BJ (cell line): ENCODE measurements around the gene GNPNAT1. TPM values are rescaled to one million over a fixed set of nuclear protein-coding genes. Genes with fewer than 3 reads are reported as not detected.

ENCODE experiments used
- CTCF ChIA-PET: fragments of 350-600 bp; formaldehyde crosslinking; extraction: SDS; loops from one replicate; lab custom pipeline; 2021; ENCODE audit warnings: antibody characterized with exemption, inconsistent platforms; lab: Yijun Ruan, JAX
- POLR2A ChIA-PET: fragments of 300-600 bp; sonication (Branson Sonifier 250); formaldehyde crosslinking; extraction: SDS; loops from one replicate; lab custom pipeline; 2021; ENCODE audit warnings: antibody characterized with exemption; lab: Charles Lee
- DNase-seq: peaks from one replicate; pipeline ENCODE4 v3.0.0-alpha.2; 2011; ENCODE audit warnings: low read depth
- H3K27me3 ChIP-seq: 2 replicates; pipeline ENCODE4 v1.6.0; 2011; ENCODE audit warnings: low read length; ENCODE audit not compliant: control insufficient read depth, insufficient read depth
- H3K36me3 ChIP-seq: 2 replicates; pipeline ENCODE4 v1.5.1; 2011; ENCODE audit warnings: low read length; ENCODE audit not compliant: control insufficient read depth, insufficient read depth
- H3K4me3 ChIP-seq: 2 replicates; pipeline ENCODE4 v1.5.1; 2011; ENCODE audit warnings: low read depth, mild to moderate bottlenecking, control low read depth, low read length
- CTCF ChIP-seq: IDR thresholded peaks from 2 replicates; pipeline ENCODE4 v1.5.1; 2011; ENCODE audit warnings: low read depth, mild to moderate bottlenecking, control low read depth, inconsistent platforms, low read length, moderate library complexity; ENCODE audit not compliant: insufficient read depth
- polyA plus RNA-seq: library from polyadenylated mRNA; depleted of rRNA; stranded (reverse); fragments of >200 nt; gene quantifications from 2 replicates; pipeline ENCODE4 v1.2.3, GENCODE V29; 2011

The GNPNAT1 gene
- polyA plus RNA-seq, 1 experiment: 19.0 TPM

GRCh38 chr14:52783206-52783605 is 8.2 kb downstream of the GNPNAT1 start:
- TF ChIP-seq CTCF: no peak
- Histone ChIP-seq H3K36me3 (peaks cover 2% of the 10 kb centered on the region), H3K4me3 (no peak overlapping the region), H3K27me3 (no peaks in the 10 kb centered on the region)
- no peak for DNase-seq
- CTCF ChIA-PET: interaction anchor here (0.6 kb wide), 1 partner anchor 16 kb away, joined by 3 read pairs; no protein-coding TSS in a partner anchor
- POLR2A ChIA-PET: interaction anchor here (0.6 kb wide), 1 partner anchor 52 kb away, joined by 3 read pairs; no protein-coding TSS in a partner anchor

GRCh38 chr14:52781629-52782028 is 9.8 kb downstream of the GNPNAT1 start:
- Histone ChIP-seq H3K4me3 (no peak overlapping the region), H3K27me3 (no peaks in the 10 kb centered on the region), H3K36me3 (peaks cover 2% of the 10 kb centered on the region)
- DNase-seq: no peak
- TF ChIP-seq CTCF: no peak
- CTCF ChIA-PET: interaction anchor here (0.6 kb wide), 1 partner anchor 179 kb away, joined by 3 read pairs; no protein-coding TSS in a partner anchor
- POLR2A ChIA-PET: no interaction called here

GRCh38 chr14:52780893-52781292 is 10.5 kb downstream of the GNPNAT1 start:
- no peak for DNase-seq
- CTCF ChIA-PET: no interaction called here
- Histone ChIP-seq H3K27me3 (no peaks in the 10 kb centered on the region), H3K4me3 (no peak overlapping the region), H3K36me3 (peaks cover 3% of the 10 kb centered on the region)
- no peak for TF ChIP-seq CTCF
- POLR2A ChIA-PET: no interaction called here

- TF ChIP-seq CTCF: no peak
- H3K4me3 ChIP-seq: no peak overlapping the region
- no peak for DNase-seq
- H3K27me3 ChIP-seq: no peaks in the 10 kb centered on the region
- ChIA-PET CTCF (no interaction called here), POLR2A (no interaction called here)
- H3K36me3 ChIP-seq: peaks cover 6% of the 10 kb centered on the region
These were observed 12.7 kb downstream of the GNPNAT1 start for GRCh38 chr14:52778702-52779101.

GRCh38 chr14:52776816-52777215 is 14.6 kb downstream of the GNPNAT1 start:
- POLR2A ChIA-PET: no interaction called here
- peaks cover 6% of the 10 kb centered on the region for H3K36me3 ChIP-seq

More at GRCh38 chr14:52776816-52777215, 14.6 kb downstream of the GNPNAT1 start:
- no peak for DNase-seq
- Histone ChIP-seq H3K27me3 (no peaks in the 10 kb centered on the region), H3K4me3 (no peak overlapping the region)
- TF ChIP-seq CTCF: no peak
- CTCF ChIA-PET: no interaction called here
